ENCODE results near the gene TAS2R3. TPM values are rescaled to one million over a fixed set of nuclear protein-coding genes. Genes with fewer than 3 reads are reported as not detected.

TAS2R3 gene
- total RNA-seq, 1 experiment from 2014 or later, result 0.84 TPM

- DNase-seq (ENCODE audit: extremely low read depth, low read depth), result peak; percentile 49
Observed at GRCh38 chr7:141785706-141786552, 22.0 kb downstream of the TAS2R3 start.

DNA sequence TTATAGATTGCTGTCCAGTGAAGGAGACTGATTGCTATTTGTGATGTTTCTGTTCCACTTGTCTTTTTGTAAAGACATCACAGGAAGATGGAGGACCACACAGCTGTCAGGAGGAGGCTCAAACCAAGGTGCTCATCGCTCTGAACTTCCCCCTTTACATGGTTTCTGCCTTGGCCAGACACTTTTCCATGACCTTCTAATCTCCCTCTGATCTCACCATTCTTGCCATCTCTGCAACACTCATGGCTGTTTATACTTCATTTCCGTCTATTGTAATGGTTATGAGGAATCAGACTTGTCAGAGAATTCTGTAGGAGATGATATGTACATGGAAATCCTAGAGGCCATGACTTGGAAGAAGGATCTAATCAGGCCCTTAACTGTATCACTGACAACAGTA is 24.4 kb downstream of the TAS2R3 start:
- no peak for DNase-seq (ENCODE audit: extremely low read depth, low read depth)

- no peak for DNase-seq (ENCODE audit: extremely low read depth, low read depth)
Observed at GRCh38 chr7:141789917-141790316, 26.0 kb downstream of the TAS2R3 start, which contains the start of gene TAS2R5. Gene TAS2R5, plus strand, starts transcription at chr7:141790217. Its CDS starts 145 bp downstream, at chr7:141790362.

DNA sequence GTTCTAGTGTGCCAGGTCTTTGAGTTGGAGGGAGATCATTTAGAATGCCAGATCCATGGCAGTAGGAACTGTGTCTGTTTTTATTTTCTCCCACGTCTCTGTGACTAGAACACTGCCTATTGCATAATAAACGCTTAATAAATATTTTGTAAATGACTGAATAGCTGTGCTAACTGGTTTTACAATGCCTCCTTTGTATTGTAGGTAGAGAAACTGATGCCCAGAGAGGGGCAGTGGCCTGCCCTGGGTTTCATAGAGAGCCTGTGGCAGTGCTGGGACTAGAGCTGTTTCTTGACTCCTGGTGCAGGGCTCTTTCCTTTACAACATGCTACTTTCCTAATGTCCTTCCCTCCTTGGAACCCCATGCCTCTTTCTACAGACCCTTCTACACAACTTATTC is 28.6 kb downstream of the TAS2R3 start:
- DNase-seq (ENCODE audit: extremely low read depth, low read depth), result no peak

Small RNA genes within 50 kb of the gene (small RNA-seq; reads per million reads assigned to genes)
- gene RNU1-82P, result 0 reads per million in 2 experiments

Other genes starting within 250 kb of the TAS2R3 start
- 65.2 and 69.3 TPM in 2 replicates for gene AGK, start 212.7 kb upstream of the TAS2R3 start, total RNA-seq (2014; rRNA removed; shearing (Covaris generic))
- 9.2 and 11.5 TPM in 2 replicates for gene DENND11, start 61.9 kb upstream of the TAS2R3 start, total RNA-seq (2014; rRNA removed; shearing (Covaris generic))
- gene WEE2, start 55.7 kb upstream of the TAS2R3 start, total RNA-seq (2014; rRNA removed; shearing (Covaris generic)), result 0.27 TPM in 1 of 2 replicates, not detected in the other
- gene SSBP1, start 25.7 kb upstream of the TAS2R3 start, total RNA-seq (2014; rRNA removed; shearing (Covaris generic)), result 360 and 362 TPM in 2 replicates
- gene TAS2R4, start 12.6 kb downstream of the TAS2R3 start, total RNA-seq (2014; rRNA removed; shearing (Covaris generic)), result 1.2 and 1.3 TPM in 2 replicates
- gene TAS2R5, start 26.1 kb downstream of the TAS2R3 start, total RNA-seq (2014; rRNA removed; shearing (Covaris generic)), result 0.50 and 0.66 TPM in 2 replicates
- gene PRSS37, start 77.4 kb downstream of the TAS2R3 start, total RNA-seq (2014; rRNA removed; shearing (Covaris generic)), result not detected in 2 replicates
- gene OR9A4, start 152.3 kb downstream of the TAS2R3 start, total RNA-seq (2014; rRNA removed; shearing (Covaris generic)), result not detected in 2 replicates
- gene CLEC5A, start 182.9 kb downstream of the TAS2R3 start, total RNA-seq (2014; rRNA removed; shearing (Covaris generic)), result not detected in 2 replicates
- gene TAS2R38, start 209.7 kb downstream of the TAS2R3 start, total RNA-seq (2014; rRNA removed; shearing (Covaris generic)), result not detected in 2 replicates
- gene MGAM, start 231.8 kb downstream of the TAS2R3 start, total RNA-seq (2014; rRNA removed; shearing (Covaris generic)), result not detected in 2 replicates

Data from NCI-H460 (cell line).